Measurements from ENCODE around the gene GPD1. TPM values are rescaled to one million over a fixed set of nuclear protein-coding genes. Genes with fewer than 3 reads are reported as not detected.
"Not testable (repeated sequence)": the region's sequence is repeated elsewhere in the genome, so short reads cannot be mapped to it uniquely, and the experiment has no call there.

The GPD1 gene
- total and polyA plus RNA-seq, 10 of the 15 experiments (the other 5 are each of a cell fraction or from before 2014, with no cell fraction given), result 0.04 to 0.61 (median 0.26) TPM; not detected in 1

DNA sequence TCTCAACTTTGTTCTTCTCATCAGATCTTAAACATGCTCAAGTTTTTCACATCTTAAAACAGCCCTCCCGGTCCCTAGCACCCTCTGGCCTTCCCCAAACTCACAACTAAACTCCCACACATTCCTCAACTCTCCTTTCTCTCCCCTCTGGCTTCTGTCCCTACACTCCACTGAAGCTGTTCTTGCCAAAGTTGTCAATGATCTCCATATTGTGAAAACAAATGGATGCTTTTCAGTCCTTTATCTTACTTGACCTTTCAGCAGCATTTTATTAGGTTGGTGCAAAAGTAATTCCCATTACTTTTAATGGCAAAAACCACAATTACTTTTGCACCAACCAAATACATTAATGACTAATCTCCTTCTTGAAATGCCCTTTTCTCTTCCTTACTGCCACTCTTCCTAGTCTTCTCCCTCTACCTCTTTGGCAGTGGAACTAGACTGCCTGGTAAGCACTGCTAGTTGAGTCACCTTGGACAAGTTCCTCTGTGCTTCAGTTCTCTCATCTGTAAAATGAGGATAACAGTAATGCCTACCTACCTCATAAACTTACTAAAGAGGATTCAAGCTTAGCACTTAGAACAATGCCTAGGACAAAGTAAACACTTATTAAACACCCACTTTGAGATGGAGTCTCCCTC is 47.4 kb downstream of the GPD1 start (continued):
- TF ChIP-seq POU2F2 (IDR thresholded peaks at IDR 0.05; ENCODE audit: borderline replicate concordance, low read depth, low read length) (no peak), NRF1 (conservative IDR thresholded peaks at IDR 0.05; ENCODE audit: low read depth, low read length) (no peak)
- TF ChIP-seq, protein P1, sequence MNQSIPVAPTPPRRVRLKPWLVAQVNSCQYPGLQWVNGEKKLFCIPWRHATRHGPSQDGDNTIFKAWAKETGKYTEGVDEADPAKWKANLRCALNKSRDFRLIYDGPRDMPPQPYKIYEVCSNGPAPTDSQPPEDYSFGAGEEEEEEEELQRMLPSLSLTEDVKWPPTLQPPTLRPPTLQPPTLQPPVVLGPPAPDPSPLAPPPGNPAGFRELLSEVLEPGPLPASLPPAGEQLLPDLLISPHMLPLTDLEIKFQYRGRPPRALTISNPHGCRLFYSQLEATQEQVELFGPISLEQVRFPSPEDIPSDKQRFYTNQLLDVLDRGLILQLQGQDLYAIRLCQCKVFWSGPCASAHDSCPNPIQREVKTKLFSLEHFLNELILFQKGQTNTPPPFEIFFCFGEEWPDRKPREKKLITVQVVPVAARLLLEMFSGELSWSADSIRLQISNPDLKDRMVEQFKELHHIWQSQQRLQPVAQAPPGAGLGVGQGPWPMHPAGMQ (IDR thresholded peaks at IDR 0.05; ENCODE audit: borderline replicate concordance), result no peak

DNA sequence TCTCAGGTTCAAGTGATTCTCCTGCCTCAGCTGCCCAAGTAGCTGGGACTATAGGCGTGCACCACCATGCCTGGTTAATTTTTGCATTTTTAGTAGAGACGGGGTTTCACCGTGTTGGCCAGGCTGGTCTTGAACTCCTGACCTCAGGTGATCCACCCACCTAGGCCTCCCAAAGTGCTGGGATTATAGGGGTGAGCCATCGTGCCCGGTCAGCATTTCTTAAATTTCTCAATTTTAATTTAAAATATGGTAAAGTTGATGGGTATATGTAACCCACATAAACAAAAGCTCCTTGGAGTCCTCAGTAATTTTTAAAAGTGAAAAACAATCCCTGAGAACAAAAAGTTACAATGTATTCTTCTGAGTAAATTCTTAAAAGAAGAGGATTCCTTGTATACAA is 51.1 kb downstream of the GPD1 start:
- in situ Hi-C loops (cut with MboI); H3K4me1 ChIP-seq (ENCODE audit: control insufficient read depth, insufficient read depth, low read length); FAIRE-seq; intact Hi-C loops (cut with micrococcal nuclease; ENCODE audit: unreplicated experiment); RAD21 ChIA-PET (ENCODE audit: unreplicated experiment); DNase-seq (ENCODE audit: low read depth, low spot score); H3K4me3 ChIP-seq; H3K27me3 ChIP-seq (replicated peaks in 1 of 2; ENCODE audit: control insufficient read depth in 2 of 2, insufficient read depth in 2 of 2, low read length in 1 of 2); H3K79me2 ChIP-seq (ENCODE audit: control insufficient read depth, insufficient read depth, low read length); H2AFZ ChIP-seq (ENCODE audit: control insufficient read depth, low read depth, low read length); H3K4me2 ChIP-seq (ENCODE audit: control insufficient read depth, insufficient read depth); ATAC-seq; BruUV-seq (replicated peaks); H3K36me3 ChIP-seq (ENCODE audit: control insufficient read depth in 2 of 2, insufficient read depth in 2 of 2, low read length in 1 of 2); H3K9ac ChIP-seq (ENCODE audit: control insufficient read depth, insufficient read depth, low read length); H3K9me3 ChIP-seq (replicated peaks; ENCODE audit: control insufficient read depth, insufficient read depth, low read length); H3K27ac ChIP-seq (ENCODE audit: control insufficient read depth, insufficient read depth); H4K20me1 ChIP-seq (ENCODE audit: control insufficient read depth, insufficient read depth): not testable (repeated sequence)
- POLR2A ChIA-PET, result interaction anchor here (2.4 kb wide), 1 partner anchor 12 kb away, joined by 11 read pairs; the partner anchor contains the start of gene CERS5
- SMC1A ChIA-PET (ENCODE audit: uncharacterized antibody, unreplicated experiment), result interaction anchor here (1.6 to 3.2 kb wide), 3 partner anchors 8 to 160 kb away, joined by 3 to 12 read pairs (median 6); partner anchors contain the start of gene SMARCD1
- WGBS (ENCODE audit: insufficient coverage, insufficient replicate concordance, low lambda C conversion rate, missing lambda C conversion rate), result 60% methylated on average over 5 of the region's 5 CpGs
- CTCF ChIA-PET, result interaction anchor here (0.8 to 1.5 kb wide), 8 partner anchors 9 to 87 kb away, joined by 3 to 5 read pairs (median 3); no protein-coding TSS in a partner anchor

Data from GM12878 (cell line).